Activated T-cell treated with anti-CD3 and anti-CD28 coated beads for 24 hours (primary cell): ENCODE measurements around the gene CHN2.
"Not testable (repeated sequence)": the region's sequence is repeated elsewhere in the genome, so short reads cannot be mapped to it uniquely, and the experiment has no call there.

Experiments used
- DNase-seq: peaks from one replicate; pipeline ENCODE4 v3.0.0-alpha.2; 2020; ENCODE audit warnings: low read depth

The CHN2 gene

DNA sequence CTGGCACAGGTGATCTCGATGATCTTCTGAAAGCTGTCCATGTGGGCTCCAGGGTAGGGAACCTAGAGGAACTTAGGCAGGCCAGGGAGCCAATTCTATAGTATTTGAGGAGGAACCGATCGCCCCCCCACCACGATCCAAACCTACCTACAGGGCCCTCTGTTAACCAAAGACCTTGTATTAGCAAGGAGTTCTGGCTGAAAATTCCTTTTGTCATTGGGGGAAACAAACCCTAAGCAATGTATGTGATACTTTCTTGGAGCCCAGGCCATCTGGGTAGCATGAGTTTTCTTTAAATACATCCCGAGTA, 62.1 kb downstream of the CHN2 start:
- DNase-seq = no peak

DNA sequence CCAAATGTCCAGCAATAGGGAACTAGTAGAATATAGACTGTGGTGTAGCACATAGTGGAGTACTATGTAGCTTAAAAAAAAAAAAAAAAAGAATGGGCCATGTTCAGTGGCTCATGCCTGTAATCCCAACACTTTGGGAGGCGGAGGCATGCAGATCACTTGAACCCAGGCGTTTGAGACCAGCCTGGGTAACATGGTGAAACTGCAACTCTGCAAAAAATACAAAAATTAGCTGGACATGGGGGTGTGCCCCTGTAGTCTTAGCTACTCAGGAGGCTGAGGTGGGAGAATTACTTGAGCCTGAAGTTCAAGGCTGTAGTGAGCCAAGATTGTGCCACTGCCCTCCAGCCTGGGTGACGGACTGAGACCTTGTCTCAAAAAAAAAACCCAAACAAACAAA, 64.4 kb downstream of the CHN2 start:
- no peak for DNase-seq

DNA sequence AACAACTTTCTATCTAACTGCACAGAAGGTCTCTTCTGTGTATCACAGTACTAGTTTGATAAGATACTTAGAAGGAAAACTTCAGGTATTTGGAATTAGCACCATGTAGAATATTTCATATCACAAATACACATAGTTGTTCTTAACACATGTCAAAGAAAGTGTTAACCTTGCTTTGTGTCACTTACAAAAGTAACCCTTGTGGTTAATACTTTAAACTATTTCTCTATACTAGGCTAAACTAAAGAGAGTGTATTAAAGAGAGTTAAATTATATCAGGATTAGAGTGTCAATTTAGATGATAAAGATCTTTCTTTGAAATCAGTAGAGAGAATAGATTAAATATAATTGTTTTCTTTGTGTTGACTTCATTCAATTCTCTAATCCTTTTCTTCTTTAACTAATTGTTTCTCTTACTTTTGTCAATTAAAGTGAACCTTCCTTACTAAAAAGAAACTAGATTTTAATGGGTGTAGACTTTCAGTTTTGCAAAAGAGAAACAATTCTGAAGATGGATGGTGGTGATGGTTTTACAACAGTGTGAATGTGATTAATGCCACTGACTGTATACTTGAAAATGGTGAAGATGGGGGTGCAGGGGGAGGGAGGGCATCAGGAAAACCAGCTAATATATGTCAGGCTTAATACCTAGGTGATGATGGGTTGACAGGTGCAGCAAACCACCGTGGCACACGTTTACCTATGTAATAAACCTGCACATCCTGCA, 67.8 kb downstream of the CHN2 start:
- DNase-seq = no peak

DNA sequence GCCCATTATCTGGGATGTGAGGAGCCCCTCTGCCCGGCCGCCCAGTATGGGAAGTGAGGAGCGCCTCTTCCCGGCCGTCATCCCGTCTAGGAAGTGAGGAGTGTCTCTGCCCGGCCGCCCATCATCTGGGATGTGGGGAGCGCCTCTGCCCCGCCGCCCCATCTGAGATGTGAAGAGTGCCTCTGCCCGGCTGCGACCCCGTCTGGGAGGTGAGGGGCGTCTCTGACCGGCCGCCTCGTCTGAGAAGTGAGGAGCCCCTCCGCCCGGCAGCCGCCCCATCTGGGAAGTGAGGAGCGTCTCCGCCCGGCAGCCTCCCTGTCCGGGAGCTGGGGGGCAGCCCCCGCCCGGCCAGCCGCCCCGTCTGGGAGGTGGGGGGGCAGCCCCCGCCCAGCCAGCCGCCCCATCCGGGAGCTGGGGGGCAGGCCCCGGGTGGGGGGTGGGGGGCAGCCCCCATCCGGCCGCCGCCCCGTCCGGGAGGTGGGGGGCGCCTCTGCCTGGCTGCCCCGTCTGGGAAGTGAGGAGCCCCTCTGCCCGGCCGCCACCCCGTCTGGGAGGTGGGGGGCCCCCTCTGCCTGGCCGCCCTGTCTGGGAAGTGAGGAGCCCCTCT, 69.1 kb downstream of the CHN2 start:
- DNase-seq = not testable (repeated sequence)

DNA sequence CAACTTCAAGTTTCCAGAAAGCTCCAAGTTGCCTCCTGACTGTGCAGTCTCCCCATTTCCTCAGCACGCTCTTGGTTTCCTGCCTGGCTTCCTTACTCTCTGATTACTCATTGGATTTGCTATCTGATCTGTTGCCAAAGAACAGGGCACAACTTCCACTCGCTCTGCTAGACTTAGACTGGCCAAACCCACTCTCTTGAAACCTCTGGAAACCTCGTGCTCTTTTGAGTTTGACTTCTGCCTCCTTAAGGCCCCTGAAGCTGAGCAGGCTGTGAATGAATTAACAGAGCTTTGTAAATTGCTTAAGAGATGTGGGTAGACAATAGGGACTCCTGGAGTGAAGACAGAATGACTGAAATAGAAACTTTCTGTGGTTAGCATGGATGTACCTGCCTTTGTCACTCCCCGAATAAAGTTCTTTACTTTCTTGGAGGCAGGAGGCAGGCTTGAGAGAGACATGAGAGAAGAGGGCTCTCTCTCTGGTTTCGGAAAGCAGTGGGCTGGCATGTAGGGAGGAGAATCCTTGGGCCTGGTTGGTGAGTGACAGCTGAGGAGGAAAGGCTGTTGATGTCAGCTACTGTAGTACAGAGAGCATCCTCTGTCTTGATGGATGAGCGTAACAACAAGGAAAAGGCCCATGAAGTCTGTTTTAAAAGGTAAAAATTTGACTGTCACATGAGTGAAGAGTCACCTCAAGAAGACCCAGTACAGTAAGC, 70.8 kb downstream of the CHN2 start:
- no peak for DNase-seq

DNA sequence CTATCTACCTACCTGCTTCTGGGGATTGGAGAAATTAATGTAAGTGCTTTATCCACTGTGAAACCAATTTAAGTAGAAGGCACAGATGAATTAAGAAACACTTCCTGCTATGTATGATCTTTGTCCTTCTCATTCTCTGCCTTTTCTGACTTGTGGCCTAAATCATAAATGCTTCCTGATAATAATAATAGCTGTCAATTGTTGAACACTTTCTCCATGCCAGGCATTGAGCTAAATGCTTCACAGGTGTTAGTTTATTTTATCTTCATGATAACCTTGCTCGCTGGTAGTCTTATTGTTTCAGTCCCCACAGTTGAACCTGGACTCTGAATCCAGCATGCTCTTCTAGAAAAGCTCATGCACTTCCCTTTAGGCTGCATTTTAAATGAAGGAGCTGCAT, 75.4 kb downstream of the CHN2 start:
- DNase-seq = no peak

DNA sequence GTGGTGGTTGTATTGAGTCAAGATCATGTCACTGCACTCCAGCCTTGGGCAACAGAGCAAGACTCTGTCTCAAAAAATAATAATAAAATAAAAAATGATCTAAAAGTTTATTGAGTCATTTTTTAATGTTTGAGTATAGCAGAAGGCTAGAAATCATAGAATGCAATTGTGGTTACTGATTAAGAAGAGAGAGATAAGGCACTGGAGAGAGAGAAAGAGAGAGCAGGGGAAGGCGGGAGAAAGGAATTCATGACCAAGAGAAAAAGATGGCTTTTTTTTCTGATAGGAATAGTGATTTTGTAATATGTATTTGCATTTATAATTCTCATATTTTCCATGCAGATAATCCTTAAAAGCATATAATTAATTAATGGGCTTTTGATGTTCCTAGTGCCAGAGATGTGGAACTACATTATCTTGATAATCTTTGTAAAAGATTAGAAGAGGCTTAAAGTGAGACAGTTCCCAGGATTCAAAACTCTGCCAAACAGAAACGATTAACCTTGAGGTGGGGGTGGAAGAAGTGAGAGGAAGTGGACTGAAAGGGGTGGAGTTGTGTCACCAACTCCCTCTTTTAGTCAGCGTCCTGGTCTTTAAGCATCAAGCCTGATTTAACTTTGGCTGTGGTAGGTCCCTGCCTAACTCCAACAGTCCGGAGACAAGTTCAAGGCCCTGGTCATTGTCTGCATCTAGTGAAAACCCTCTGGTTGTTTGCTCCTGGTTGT, 76.2 kb downstream of the CHN2 start:
- DNase-seq = no peak

DNA sequence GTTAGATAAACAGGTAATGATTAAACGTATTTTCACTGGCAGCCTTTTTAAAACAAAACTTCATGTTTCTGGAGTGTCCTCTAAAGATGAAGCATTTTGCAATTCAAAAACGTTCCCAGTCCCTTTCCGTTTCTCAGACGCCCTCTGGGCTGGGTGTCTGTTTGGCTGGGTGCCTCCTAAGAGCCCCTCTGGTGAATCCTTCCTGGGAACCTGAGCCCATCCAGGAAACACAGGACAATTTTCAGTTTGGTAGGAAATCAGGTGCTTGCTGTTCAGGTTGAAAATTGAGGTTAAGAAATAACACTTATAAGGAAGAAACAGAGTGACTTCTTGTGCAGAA, 76.7 kb downstream of the CHN2 start:
- no peak for DNase-seq

DNA sequence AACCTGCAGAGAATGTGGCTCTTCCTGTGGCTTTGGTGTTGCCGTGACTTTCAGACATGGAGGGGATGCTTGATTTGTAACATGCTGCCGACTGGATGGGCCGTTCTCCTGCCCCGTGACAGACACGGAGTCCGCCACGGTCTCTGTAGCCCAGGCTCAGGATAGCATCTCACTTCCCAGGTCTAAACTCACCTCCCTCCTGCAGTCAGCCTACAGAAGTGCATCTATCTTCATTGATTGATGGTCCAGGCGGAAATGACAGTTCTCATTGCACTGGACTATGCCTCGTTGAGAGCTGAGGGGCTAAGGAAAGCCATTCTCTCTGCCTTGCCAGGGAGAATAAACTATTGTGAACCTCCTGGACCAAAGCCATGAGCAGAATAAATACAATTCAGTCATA, 77.5 kb downstream of the CHN2 start:
- no peak for DNase-seq

DNA sequence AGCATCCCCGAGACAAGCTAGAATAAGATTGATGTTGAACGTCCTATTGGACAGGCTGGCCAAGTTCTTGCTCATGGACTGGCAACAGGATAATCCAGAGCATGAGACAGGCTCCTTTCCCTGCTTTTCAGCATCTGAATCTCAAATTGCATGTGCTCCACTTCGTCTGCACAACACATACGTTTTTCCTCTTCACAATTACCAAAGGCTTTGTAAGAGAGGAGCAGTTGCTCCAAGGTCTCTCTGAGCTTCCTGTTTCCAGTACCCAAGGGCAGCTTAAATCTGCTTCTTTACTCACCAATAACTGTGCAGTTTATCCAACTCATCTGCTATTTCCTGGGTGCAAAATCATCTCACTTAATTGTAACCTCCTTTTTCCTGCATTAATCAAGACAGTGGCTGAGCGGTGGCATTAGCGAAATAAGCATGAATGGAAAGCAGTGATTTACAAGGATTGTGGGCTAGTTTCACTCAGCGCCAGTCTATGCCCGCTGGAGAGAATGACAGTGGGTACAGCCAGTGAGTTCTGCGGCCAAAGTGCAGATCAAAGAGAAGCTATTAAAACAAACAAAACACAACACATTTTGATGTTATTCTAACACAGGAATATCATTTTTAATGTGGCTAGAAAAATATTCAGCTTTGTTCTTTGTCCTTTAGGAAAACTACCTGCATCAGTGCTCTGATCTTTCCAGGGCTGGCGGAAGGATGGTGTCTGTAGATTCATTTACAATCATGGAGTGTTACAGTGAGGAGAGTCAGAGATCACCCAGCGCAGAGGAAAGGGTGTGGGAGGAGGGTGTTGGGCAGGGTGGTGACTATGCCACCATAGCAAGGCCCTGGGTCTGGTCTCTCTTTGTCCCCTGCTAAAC, 79.8 kb downstream of the CHN2 start:
- DNase-seq = no peak

DNA sequence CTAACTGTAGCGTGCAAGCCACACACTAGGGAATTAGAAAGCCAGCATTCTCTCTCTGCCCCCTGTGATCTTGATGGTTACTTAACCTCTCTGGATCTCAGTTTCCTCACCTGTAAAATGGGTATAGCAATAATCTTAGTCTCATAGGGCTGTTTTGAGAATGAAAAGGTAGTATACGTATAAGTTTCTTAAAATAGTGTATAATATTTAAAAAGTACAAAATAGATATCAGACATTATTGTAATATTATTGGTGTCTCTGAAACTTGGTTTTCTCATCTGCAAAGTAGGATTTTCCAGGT, 80.4 kb downstream of the CHN2 start:
- no peak for DNase-seq

DNA sequence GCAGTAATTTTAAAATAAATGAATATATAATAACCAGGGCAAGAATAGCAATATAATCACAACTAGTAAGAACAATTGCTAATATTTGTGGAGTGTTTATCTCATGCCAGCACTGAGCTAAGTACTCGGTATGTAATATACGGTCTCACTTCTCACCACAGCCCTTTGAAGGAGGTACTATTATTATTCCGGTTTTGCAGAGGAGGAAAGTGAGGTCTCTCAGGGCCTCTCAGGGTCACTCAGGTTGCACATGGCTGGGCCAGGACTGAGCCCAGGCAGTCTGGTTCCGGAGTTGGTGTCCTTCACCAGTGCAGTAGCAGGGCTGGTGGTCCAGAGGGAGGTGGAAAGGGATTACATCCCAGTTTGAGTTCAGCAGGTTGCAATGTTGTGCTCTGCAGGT, 80.9 kb downstream of the CHN2 start:
- no peak for DNase-seq

DNA sequence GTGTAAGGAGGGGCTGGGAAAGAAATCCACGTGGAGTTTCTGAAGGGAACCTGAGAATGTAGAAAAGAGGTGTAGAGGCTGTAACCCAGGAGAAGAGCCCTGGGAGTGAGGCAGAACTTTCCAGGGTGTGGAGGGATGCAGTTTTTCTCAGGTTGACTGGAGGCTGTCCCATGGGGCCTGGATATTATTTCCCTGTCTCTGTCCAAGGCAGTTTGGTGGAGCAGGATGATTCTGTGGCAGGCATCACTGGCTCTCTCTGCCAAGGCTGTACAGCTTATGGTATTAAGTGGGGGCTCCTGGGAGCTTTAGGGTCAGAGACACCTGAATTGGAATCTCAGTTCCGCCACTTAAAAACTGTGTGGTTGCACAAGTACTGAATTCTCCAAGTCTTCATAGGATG, 81.6 kb downstream of the CHN2 start:
- no peak for DNase-seq

DNA sequence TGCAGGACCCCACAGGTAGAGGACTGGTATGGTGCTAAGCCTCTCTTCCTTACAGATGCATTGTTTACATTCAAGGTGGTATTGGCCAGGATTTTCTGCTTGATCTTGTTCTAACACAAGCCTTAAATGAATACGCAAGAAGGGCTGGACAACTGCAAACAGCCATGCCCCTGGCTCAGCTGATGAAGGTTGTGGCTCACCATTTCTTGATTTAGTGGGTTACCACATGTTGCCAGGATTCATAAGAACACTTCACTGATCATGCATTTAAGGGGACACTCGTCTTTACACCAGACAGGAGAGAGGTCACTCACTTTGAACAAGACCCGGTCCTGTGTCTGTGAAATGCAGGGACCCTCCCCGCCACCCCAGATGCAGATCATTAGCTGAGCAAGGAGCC, 82.2 kb downstream of the CHN2 start:
- DNase-seq = no peak

DNA sequence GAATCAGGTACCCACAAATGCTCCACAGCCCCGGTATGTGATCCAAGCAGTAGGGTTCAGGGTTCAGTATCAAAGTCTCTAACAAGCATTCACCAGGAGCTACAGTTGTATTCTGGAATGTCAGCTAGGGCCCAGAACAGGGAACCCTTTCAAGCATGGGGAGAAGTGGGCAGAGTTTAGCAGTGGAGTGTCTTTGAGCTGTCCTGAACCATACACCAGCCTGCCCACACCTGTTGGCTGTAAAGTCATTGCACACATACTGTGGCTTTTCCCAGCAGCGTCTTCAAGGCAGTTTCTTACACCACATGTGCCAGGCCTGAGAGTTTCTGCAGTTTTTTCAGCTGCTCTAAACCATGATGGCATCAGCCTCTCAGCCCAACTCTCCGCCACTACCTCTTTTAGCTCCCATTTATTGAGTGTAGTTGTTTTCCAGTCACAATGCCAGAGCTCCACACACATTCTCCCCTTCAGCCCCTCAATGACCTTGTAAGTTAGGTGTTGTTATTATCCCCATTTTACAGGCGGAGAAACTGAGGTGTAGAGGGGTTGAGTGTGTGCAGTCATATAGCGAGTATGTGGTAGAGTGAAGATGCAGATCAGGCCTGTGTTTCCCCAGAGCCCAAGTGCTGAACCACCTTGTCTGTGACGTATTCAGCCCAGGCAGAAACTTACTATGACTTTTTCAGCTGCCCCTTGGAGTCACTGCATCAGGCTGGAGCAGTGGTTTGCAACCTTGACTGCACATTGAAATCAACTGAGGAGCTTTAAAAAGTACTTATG, 83.1 kb downstream of the CHN2 start:
- no peak for DNase-seq

DNA sequence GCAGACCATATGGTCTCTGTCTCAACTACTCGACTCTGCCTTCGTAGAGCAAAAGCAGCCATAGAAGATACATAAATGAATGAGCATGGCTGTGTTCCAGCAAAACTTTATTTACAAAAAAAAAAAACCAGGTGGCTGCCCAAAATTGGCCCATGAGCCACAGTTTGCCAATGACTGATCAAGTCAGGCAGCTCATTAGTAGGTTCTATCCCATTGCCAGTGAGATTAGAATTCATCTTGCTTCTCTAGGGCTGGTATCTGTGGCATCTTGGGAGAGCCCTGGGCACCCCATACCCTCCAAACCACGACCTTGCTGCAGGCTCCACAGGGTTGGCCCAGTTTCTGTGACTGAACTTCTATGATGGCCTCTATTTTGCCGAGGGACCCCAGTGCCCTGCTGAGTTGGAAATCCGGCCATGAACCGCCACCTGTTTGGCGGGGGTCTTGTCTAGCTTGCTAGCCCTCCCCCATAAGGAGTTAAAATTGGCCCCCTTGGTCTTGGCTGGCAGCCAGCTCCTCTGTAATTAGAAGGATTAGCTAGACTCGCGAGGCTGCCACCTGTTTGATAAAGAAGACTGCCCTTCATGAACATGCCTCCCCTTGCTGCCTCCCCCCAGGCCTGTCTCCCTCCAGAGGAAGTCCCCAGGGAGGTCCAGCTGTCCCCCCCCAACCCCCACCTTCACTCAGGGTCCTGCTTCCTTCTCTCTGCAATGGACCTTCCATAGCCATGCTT, 83.9 kb downstream of the CHN2 start:
- no peak for DNase-seq

DNA sequence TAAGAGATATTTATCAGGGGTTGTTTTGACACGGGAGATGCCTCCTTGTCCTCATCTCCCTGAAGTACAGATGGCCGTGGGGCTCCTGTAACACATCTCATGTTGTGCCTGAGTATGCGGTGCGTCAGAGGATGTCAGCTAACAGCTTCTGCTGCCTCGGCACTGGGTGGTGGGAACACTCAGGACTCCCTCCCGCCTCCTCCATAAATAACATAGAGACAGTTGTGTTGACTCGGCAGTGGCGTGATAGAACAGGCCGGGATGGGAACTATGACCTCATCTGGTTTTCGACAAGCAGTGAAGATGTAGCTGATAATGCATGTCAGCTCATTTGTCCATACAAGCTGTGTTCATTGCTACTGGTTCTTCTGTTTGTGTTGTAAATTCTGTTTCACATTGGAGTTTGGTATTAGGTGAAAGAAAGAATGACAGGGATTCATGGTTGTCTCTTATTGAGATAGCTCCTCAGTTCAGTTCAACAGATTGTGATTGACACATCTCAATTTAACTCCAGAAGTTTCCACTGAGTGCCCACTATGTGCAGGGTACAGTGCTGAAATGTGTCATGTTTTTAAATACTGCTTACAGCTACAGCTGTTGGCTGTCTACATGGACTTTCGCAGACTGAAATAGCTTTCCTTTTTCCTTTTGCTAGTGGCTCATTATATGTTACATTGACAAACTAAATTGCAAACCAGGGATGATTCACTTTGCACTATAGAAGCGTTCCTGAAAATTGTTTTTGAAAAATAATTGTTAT, 87.4 kb downstream of the CHN2 start:
- no peak for DNase-seq

DNA sequence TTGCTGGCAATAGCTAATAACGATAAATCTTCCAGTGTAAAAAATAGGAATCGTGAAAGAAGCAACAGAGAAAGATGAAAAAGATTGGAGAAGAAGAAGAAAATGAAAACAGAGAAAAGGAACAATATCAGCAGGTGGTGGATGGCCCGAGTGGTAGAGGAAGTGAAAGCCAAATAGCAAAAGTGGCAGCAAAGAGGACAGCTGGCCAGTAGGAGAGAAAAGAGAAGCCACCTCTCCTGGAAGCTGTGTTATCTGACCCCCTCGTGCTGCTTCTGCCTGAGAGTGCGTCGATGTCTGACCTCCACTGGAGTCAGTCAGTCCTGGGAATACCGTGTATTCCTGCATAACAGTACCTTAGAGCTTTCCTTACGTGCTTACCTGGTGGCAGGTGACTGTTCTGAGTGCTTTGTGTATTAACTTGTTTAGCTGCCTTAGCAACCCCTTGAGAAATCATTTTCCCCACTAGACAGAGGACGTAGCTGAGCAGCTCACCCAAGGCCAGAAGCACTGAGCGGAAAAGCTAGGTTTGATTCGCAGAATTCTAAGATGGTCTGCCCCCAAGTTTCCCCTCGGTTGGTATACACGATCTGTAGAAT, 88.3 kb downstream of the CHN2 start:
- no peak for DNase-seq

DNA sequence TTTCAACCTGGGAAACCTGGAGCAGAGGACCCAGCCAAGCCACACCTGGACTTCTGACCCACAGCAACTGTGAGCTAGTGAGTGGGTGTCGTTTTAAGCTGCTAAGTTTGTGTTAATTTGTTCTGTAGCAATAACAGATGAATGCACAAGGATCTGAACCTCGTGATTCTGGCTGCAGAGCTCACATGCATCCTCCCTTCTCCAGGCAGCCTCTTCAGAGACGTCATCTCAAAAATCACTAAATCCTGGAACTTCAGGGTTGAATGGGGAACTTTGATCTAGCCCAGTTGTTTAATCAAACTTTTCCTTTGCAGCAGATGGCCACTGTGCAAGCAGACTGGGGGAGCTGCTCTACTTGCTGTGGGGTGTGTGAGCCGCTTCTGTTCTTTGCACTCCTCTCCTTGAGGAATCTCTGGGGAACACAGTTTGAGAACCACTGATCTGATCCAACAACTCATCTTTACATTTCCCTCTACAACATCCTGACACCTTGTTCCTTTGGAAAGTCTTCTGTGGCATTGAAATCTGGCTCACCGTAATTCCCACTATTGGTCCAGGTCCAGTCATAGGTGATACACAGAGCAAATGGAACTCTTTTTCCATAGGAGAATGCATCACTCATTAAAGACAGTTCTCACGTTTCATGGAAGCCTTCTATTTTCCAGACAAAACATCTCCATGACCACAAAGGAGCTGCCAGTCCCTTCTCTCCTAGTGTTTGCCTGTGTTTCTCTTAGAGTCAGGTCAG, 90.3 kb downstream of the CHN2 start:
- no peak for DNase-seq
